ENCODE data around the gene TNC.
"Not testable (repeated sequence)": the region's sequence is repeated elsewhere in the genome, so short reads cannot be mapped to it uniquely, and the experiment has no call there.

Gene TNC

DNA sequence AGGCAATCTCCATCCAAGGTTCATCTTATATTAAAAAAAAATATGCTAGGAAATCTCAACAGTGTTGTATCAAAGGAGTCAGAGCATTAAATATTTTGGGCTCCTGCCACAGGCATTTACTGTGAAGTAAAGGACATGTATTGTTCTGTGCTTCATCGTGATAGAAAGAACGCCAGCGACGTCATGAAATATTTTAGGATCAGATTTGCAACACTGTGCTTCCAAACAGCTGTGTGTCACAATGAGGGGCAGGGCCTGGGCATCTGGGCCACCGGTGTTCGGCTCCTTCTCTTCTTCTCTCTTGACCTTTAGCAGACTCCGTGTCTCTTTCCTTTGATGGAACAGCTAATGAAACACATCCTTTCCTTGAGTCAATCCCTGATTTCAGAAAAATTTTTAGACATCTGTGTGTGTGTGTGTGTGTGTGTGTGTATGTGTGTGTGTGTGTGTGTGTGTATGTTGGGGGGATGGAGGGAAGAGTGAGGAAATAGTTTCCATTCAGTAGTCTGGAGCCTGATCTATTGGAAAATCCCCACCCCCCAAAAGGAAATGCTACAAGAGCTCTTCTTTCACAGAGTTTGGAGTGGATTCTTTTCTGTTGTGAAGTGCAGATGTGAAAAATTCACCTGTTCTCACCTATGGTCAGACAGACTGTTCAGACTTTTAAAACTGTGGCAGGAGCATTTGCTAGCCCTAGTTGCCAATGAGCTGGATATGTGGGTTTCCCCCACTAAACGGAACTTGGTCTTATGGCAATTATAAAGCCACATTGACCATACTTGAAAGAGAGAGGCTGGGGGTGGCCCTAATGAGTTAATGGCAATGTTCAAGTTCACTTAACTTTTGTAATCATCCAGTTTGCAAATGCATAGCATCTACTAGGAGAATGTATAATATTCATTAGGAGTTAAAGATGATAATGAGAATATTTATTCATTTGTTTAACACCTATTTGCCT, 18.1 kb upstream of the TNC start:
- in situ Hi-C loops (cut with HindIII; ENCODE audit: low sequenced_read_pairs), result no loop called here

DNA sequence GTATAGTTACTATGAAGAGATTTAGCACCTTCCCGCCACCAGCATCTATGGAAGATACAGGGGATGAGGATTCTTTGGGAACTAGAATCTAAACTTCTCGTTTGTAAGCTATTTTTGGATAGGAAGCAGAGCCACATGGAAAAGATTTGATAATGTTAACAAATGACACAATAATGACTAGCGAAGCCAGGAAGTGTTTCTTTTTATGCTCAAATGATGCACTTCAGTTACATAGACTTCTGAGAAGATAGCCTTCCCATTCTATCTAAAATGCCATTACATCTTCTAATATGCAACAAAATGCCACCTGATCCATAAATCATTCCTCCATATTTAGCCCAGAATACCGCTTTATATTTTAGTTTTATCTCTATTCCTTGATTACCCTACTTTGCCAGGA, 17.0 kb upstream of the TNC start:
- in situ Hi-C loops (cut with HindIII; ENCODE audit: low sequenced_read_pairs), result no loop called here

DNA sequence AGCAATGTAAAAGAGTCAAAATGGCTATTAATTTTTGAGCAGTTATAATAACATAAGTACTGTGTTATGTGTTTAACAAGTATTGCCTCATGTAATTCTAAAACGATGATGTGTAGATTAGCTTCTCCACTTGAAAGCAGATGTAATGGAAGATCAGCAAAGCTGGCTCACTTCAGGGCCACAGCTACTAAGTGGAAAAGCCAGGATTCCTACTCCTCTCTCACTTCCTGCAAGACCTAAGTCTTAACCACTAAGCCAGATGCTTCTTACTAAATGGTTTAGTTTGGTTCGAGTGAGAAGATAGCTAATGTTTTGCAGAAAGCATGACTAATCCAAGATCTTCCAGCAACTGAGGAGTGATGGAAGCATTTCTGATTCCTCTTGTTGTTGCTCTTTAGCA, 15.7 kb upstream of the TNC start:
- in situ Hi-C loops (cut with HindIII; ENCODE audit: low sequenced_read_pairs), result no loop called here

DNA sequence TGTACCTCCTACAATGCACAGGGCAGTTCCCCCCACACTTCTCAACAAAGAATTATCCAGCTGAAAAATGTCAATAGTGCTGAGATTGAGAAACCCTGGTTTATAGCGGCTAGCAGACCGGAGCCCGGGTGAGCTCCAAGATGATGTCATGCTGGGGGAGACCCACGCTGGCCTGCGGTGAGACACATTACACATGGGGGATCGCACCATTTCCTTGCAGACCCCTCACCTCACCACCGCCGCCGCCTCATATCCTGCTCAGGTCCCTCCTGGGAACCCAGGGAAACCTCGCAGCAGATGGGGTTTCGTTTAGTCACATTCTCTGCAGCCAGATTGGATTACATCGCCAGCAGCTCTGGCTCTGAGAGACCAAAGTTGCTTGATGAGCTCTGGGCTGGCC, 14.7 kb upstream of the TNC start:
- in situ Hi-C loops (cut with HindIII; ENCODE audit: low sequenced_read_pairs), result no loop called here

DNA sequence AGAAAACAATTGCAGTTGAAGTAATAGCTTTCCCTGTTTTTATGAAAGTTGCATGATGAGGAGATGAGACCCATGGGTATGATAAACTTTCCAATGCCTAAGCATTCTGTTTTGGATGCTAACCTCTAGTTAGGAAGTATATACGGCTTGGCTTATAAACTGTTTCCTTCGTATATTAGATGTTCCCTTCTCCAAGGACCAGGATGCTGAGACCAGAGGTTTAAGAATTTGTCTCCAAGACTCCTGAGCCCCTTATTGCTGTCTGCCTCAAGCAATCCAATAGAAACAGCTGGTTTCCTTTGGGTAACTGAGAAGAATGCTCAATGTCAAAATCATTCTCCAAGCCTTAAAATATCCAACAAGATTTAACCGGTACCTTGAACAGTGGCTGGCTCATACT, 12.2 kb upstream of the TNC start:
- in situ Hi-C loops (cut with HindIII; ENCODE audit: low sequenced_read_pairs), result no loop called here

DNA sequence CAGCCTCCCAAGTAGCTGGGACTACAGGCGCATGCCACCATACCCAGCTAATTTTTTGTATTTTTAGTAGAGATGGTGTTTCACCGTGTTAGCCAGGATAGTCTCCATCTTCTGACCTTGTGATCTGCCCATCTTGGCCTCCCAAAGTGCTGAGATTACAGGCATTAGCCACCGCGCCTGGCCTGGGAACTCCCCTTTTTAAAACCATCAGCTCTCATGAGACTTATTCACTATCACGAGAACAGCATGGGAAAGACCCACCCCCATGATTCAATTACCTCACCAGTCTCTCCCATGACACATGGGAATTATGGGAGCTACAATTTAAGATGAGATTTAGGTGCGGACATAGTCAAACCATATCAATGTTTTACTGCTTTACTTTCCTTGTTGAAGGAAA, 10.8 kb upstream of the TNC start:
- in situ Hi-C loops (cut with HindIII; ENCODE audit: low sequenced_read_pairs), result not testable (repeated sequence)

DNA sequence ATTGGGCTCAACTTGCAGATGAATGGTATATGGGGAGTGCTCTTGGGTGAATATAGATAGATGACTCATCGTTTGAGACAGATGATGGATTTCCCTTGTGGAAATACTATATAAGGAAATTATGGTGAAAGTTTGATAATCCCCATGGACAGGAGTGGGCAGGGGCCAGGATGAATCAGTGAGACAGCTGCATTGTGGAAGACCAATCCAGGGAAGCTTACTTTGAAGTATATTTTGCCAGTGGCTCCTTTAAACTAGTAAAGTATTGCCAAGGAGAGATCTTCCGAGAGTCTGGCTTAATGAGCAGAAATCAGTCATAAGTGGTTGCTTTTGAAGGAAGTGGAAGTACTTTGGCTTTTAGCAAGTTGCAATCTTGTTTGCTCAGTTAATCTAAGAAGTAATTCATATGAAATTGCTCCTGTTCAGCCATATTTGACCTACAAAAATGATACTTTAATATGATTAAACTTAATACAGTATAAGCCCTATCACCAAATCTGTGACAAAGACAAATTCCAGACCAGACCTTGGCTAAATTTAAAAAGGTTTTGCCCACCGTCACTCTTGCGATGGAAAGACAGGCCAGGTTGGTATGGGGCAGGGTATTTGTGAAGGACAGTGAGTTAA, 9.3 kb upstream of the TNC start:
- in situ Hi-C loops (cut with HindIII; ENCODE audit: low sequenced_read_pairs), result no loop called here

DNA sequence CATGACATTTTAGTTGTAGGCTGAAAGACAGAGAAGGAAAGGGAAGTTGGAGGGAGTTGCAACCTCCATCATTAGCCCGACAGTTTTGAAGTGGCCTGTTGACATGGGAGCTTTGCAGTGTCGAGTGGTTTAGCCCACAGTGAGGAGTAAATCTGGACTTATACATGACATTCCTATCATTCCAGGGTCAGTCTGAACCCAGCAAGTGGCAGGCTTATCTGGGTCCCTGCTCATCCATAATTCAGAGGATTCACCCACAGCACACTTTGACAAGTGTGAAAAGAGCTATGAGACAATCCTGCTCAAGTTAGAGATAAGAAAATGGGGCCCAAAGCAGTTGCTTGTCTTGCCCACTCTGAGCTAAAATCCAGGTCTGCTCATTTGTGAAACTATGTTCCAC, 8.4 kb upstream of the TNC start:
- in situ Hi-C loops (cut with HindIII; ENCODE audit: low sequenced_read_pairs), result no loop called here

DNA sequence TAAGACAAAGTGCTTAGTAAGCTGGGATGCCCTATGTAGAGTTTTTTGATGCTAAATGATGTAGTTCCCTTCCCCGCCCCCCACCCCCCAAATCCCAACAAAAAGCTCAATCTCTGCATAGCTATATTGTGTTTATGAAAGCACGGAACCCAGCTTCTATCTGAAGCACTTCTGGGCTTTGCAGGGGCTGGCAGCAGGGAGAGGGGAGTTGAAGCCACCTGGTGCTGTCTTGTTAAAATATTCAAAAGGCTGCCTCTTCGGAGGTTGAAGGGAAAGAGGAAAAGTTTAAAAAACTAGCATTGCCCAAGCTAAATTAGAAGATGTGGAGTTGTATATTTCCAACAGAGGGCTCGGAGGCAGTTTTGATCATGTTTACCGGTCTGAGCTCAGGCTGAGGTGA, 5.0 kb upstream of the TNC start:
- in situ Hi-C loops (cut with HindIII; ENCODE audit: low sequenced_read_pairs), result no loop called here

DNA sequence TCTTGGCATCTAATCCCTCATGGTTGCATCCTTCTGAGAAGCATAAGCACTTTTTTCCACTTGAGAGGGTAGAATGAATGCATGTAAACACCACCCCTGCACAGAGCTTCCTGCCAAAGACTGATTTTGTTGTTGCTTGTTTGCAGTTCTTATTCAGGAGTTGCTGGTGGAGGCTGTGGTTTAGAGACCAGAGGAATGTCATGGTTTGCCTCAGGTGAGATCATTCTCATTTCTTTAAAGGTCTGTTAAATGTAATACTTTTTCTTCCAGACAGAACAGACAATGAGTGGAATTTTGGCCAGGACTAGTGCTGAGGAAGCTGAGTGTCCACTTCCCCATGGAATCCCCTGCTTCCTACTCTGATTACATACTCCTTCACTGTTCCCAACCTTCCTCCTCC, 3.2 kb upstream of the TNC start:
- in situ Hi-C loops (cut with HindIII; ENCODE audit: low sequenced_read_pairs), result no loop called here

DNA sequence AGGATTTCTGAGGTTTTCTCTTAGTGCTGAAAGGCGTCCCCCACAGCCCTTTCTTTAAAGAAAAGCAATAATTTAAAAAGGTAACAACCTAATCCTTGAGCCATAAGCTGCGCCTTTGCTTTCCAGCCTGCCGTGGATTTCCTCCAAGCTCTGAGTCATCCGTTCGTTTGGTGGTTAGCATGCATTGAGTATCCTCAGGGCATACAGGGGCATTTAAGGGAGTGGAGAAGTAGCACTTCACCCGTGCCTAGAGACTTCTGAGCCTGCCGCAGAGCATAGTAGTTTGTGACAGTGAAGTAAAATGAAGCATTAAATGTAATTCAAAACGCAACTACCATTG, 892 bp upstream of the TNC start:
- in situ Hi-C loops (cut with HindIII; ENCODE audit: low sequenced_read_pairs), result no loop called here

DNA sequence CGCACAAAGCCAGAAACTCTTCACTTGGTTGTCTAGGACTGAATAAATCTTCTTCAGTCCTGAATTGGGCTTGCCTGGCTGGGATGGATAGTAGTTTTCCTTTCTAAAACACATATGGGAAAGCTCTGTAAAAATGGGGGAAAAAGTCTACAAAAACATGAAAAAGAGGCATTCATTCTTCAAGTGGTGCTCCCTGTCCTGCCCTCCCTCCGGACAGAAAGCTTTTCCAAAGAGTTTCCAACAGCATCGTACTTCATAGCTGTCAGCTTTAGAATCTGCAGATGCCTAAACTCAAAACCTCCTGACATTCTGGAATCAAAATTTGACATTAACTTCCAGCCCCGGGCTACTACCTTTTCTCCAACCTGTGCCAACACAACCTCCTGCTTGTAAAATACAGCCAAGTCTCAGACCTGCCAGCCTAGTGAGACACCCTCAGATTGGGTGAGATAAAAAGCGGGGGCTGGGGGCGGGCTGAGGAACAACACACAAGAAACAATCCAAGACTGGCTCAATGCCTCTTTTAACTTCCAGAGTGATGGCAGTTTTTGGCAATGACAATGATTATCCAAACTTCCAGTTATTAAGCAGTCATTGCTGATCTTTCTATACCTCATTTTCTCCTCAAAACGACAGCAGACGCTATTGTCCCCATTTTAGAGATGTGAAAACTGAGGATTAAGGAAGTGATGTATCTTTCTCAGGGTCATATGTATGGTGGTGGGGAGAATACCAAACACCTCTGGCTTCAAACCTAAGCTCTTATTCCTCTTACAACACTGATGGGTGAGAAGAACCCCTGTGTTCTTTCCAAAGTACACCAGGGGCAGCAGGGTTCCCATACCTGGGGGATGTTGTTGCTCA, 1.3 kb downstream of the TNC start:
- in situ Hi-C loops (cut with HindIII; ENCODE audit: low sequenced_read_pairs), result no loop called here

DNA sequence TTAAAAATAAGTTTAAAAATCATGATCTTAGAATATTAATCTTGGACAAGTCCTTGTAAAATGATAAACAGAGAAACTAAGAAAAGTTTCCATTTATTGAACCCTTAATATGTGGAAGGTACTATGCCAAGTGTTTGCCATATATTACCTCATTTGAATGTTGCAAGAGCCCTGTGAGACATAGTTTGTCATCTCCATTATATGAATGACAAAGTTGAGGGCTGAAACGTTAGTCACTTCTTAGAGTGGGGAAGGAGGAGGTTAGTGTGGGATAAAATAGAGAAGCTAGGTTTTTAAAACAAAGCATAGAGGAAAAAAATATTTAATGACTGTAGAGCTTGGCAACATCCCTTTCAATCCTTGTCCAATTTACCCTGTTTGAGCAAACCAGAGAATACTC, 2.0 kb downstream of the TNC start:
- in situ Hi-C loops (cut with HindIII; ENCODE audit: low sequenced_read_pairs), result no loop called here

DNA sequence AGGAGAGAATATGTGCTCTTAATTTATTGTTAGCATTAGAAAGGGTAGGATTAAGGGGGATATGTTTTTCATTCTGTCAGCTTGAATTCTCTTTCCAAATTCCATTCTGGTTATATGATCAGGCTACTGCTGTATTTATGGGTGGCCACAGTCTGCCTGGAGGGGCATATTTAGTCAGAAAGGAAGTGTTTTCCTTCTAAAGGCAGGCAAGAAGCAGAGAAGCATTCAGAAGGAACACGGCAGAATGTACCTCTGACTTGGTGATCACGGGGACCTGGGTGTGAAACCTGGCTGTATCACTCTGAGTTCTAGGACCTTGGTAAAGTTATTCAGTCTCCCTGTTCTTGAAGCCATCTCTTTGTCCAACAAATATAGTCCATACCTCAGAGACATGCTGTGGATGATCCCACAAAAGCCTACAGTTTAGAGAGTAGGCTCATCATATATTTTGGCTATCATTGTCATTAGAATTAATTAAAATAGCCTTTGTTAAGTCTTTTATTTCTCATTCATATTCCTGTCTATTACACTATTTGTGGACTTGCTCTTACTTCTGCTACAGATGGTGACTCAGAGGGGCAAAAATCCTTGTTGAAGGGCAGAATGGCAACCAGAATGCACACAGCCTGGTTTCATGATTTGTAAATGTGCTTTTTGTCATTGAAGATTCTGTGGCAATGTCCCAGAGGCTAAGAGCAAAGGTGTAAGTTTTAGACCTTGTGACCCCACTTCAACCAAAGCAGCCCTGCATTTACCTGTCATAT, 2.7 kb downstream of the TNC start:
- in situ Hi-C loops (cut with HindIII; ENCODE audit: low sequenced_read_pairs), result no loop called here

DNA sequence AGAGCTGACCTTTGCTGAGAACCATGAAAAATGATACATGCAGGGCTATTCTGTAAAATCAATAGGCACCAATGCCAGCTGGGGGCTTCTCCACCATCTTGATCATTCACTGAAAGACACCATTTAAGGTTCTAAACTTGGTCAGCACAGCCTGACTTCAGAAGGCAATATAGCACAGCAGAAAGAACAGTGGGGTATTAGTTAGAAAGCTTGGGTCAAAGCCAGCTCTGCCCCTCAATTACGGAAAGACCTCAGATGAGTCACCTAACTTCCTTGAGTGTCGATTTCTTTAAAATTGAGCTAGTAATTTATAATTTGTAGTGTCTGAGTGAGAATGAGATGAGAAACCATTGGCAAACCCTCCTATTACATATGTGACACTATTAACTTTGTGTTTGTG, 3.4 kb downstream of the TNC start:
- in situ Hi-C loops (cut with HindIII; ENCODE audit: low sequenced_read_pairs), result loop anchor here (5.0 kb wide), 1 partner anchor 43 kb away; no protein-coding TSS in a partner anchor

DNA sequence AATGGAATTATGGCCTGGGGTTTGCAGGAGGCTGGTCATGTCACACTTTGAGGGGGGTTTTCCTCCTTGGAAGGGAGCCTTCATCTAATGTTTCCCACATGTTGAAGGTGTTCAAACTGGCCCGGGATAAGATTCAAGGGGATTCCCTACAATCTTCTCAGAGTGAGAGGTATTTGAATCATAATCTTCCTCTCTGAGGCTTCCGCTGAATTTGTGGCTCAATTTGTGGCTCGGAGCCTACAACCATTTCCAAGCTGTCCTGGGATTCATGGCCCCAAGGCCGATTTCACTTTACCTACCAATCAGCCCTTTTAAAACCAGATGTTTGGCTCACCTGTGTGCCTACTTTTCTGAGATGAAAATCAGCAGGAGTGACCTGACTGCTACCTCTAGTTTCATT, 3.9 kb downstream of the TNC start:
- in situ Hi-C loops (cut with HindIII; ENCODE audit: low sequenced_read_pairs), result loop anchor here (5.0 kb wide), 1 partner anchor 43 kb away; no protein-coding TSS in a partner anchor

DNA sequence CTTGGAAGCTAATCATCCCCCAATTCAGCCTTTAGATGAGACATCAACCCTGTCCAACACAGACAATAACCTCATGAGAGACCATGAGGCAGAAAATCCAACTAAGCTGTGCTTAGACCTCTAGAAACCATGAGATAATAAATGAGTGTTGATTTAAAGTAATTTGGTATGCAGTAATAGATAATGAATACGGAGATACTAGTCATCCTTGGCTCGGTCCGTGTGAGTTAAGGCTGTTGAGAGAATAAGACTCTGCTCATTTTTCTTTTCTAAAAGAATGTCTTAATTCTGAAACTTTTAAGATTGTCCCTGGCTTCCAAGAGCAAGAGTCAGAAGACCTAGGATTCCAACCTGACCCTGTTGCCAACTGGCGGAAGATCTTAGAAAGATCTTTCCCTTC, 6.1 kb downstream of the TNC start:
- in situ Hi-C loops (cut with HindIII; ENCODE audit: low sequenced_read_pairs), result loop anchor here (5.0 kb wide), 1 partner anchor 45 kb away; no protein-coding TSS in a partner anchor

DNA sequence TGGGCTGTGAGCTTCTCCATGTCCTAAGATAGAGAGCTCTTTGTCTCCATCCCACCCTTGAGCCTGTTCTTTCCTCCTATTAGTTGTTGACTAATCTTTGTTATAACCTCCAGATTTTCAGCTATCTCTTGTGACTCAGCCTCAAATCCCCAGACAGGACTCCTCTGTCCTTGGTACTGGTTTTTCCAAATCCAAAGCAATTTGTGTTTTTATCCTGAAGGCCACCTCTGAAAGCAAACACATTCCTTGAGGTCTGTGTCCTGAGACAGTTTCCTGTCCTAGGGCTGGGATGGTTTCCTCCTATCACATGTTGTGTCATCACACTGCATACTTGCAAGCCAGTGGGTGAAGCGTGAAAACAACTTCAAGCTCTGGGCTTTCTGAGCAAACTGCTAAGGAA, 8.5 kb downstream of the TNC start:
- in situ Hi-C loops (cut with HindIII; ENCODE audit: low sequenced_read_pairs), result no loop called here

DNA sequence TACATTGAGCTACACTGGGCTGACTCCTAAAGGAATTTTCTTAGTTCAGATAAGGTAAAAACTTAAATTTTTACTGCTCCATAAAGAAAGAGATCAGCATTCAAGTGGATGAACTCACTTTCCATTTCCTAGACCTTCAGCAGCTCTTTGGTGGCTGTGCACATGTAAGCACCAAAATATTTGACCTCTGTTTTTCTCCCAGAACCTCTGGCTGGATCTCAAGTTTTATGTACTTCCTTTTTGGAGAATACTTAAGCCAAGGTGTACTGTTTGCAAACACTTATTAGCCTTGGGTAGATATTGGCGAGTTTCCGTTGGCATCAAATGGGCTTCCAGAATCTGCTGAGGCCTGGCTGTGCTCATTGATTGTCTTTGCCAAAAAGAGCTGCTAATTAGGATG, 10.3 kb downstream of the TNC start:
- in situ Hi-C loops (cut with HindIII; ENCODE audit: low sequenced_read_pairs), result no loop called here

DNA sequence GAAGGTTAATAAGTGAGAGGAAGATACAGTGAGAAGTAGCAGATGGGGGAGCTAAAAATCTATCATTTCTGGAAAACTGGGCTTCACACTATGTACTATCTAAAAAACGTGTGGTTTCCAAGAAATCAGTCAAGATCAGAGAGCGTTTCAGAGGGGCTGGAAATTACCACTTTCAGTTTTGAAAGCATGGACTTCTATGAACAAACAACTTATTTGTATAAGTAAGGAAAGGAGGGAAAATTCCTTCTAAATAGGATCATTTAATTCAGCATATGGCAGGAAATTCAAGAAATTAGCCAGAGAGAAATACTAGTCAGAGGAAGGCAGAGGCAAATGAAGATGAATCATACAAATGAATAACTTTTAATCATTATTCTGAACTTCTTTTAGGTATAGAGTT, 11.3 kb downstream of the TNC start:
- in situ Hi-C loops (cut with HindIII; ENCODE audit: low sequenced_read_pairs), result no loop called here

DNA sequence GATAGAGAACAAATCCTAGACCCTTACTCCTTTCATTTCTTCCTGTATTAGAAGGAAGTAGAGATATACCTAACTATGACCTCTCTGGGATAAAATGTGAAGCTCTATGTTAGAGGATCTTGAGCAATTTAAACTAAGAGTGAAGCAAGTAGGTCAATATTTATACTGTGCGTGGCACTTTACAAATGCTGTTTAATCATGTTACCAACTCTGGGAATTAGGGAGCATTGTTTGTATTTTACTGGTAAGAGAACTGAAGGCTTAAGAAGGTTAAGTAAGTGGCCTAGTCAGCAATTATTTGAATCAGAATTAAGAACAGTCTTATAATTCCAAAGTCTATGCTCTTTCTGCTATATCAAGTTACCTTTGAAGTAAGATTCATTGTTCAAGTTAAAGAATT, 12.0 kb downstream of the TNC start:
- in situ Hi-C loops (cut with HindIII; ENCODE audit: low sequenced_read_pairs), result no loop called here

Data from endothelial cell of hepatic sinusoid (primary cell).